GM23338 (cell line): ENCODE data around the gene CTDNEP1. TPM values are rescaled to one million over a fixed set of nuclear protein-coding genes. Genes with fewer than 3 reads are reported as not detected.

Experiments used
- ATAC-seq: fragments of 200-7000 bp; cut with Tn5 transposase; 3 replicates; pipeline ENCODE4 v1.9.1; 2020
- DNase-seq: peaks from one replicate; pipeline ENCODE4 v3.0.0-alpha.2; 2015; ENCODE audit warnings: low spot score
- H2AFZ ChIP-seq: fragments of 200-600 bp; sonication (generic); 2 replicates; pipeline ENCODE4 v1.8.0; 2016; ENCODE audit warnings: antibody characterized with exemption, mild to moderate bottlenecking, moderate library complexity
- H3F3A ChIP-seq: fragments of 200-600 bp; sonication (generic); replicated peaks from 2 replicates; pipeline ENCODE4 v1.8.0; 2017; ENCODE audit warnings: antibody characterized with exemption, mixed run types, low read depth
- H3K27ac ChIP-seq: fragments of 200-600 bp; sonication (generic); 2 replicates; pipeline ENCODE4 v1.6.1; 2016; ENCODE audit warnings: low read depth
- H3K27me3 ChIP-seq: fragments of 200-600 bp; sonication (generic); 2 replicates; pipeline ENCODE4 v1.8.0; 2016; ENCODE audit warnings: mild to moderate bottlenecking, mixed run types, moderate library complexity; ENCODE audit not compliant: insufficient read depth
- H3K36me3 ChIP-seq: fragments of 200-600 bp; sonication (generic); 2 replicates; pipeline ENCODE4 v1.8.0; 2016; ENCODE audit warnings: mild to moderate bottlenecking; ENCODE audit not compliant: insufficient read depth
- H3K4me1 ChIP-seq: fragments of 200-600 bp; sonication (generic); 2 replicates; pipeline ENCODE4 v1.8.0; 2016; ENCODE audit warnings: mild to moderate bottlenecking, moderate library complexity; ENCODE audit not compliant: insufficient read depth
- H3K4me2 ChIP-seq: fragments of 200-600 bp; sonication (generic); 2 replicates; pipeline ENCODE4 v1.7.1; 2017; ENCODE audit warnings: mixed run types
- H3K4me3 ChIP-seq: fragments of 200-600 bp; sonication (generic); 2 replicates; pipeline ENCODE4 v1.6.1; 2016; ENCODE audit warnings: mixed run types
- H3K79me2 ChIP-seq: fragments of 200-600 bp; sonication (generic); replicated peaks from 2 replicates; pipeline ENCODE4 v1.8.0; 2017; ENCODE audit warnings: mild to moderate bottlenecking; ENCODE audit not compliant: insufficient read depth
- H3K9me2 ChIP-seq: fragments of 200-600 bp; sonication (generic); 2 replicates; pipeline ENCODE4 v1.8.0; 2017; ENCODE audit not compliant: insufficient read depth
- H4K20me1 ChIP-seq: fragments of 200-600 bp; sonication (generic); replicated peaks from 2 replicates; pipeline ENCODE4 v1.8.0; 2017; ENCODE audit warnings: mild to moderate bottlenecking; ENCODE audit not compliant: insufficient read depth
- H3K27ac Mint-ChIP-seq: 2 replicates; pipeline ENCODE4 v1.8.0; 2020; ENCODE audit warnings: inconsistent platforms, mild to moderate bottlenecking, moderate library complexity, mixed read lengths
- H3K27me3 Mint-ChIP-seq: 3 replicates; pipeline ENCODE4 v1.8.0; 2022; ENCODE audit warnings: low read depth, mild to moderate bottlenecking, moderate library complexity, mixed read lengths, inconsistent platforms; ENCODE audit not compliant: insufficient read depth, poor library complexity
- H3K36me3 Mint-ChIP-seq: 3 replicates; pipeline ENCODE4 v1.8.0; 2021; ENCODE audit warnings: low read depth, mild to moderate bottlenecking, inconsistent platforms, moderate library complexity, mixed read lengths
- H3K4me1 Mint-ChIP-seq: 3 replicates; pipeline ENCODE4 v1.8.0; 2020; ENCODE audit warnings: mild to moderate bottlenecking, inconsistent platforms, mixed read lengths
- H3K4me3 Mint-ChIP-seq: 3 replicates; pipeline ENCODE4 v1.8.0; 2021; ENCODE audit warnings: moderate library complexity, mild to moderate bottlenecking, inconsistent platforms, mixed read lengths
- H3K9me3 Mint-ChIP-seq: 3 replicates; pipeline ENCODE4 v1.8.0; 2020; ENCODE audit warnings: moderate library complexity, mild to moderate bottlenecking, inconsistent platforms, mixed read lengths
- NANOG ChIP-seq: IDR thresholded peaks from 2 replicates; pipeline ENCODE4 v1.6.1; 2016; ENCODE audit warnings: antibody characterized with exemption, borderline replicate concordance
- polyA plus RNA-seq: library from polyadenylated mRNA; unstranded; fragments of >200 nt; fragmentation: Nextera tagmentation; extraction: Ambion mirVana; gene quantifications from 2 replicates; pipeline ENCODE4 v1.2.1, GENCODE V29; 2016
- total RNA-seq: library from RNA; depleted of rRNA; stranded (reverse); fragments of >200 nt; shearing (Covaris generic); gene quantifications from 2 replicates; pipeline ENCODE4 v1.2.3, GENCODE V29; 2014
- TF ChIP-seq, protein P1 (sequence below), 2 experiments: fragments of 200-600 bp in 1 of 2; sonication (generic) in 1 of 2; conservative IDR thresholded peaks; 2 replicates each; pipeline versions ENCODE4 v1.5.1 to v1.6.1; 2016 to 2017; ENCODE audit warnings: antibody characterized with exemption in 2 of 2, low read depth in 2 of 2, mild to moderate bottlenecking in 2 of 2, moderate library complexity in 1 of 2
- TF ChIP-seq, protein P2 (sequence below): IDR thresholded peaks from one replicate; pipeline ENCODE4 v1.6.1; 2018; ENCODE audit warnings: antibody characterized with exemption; ENCODE audit not compliant: unreplicated experiment
- TF ChIP-seq, protein P3 (sequence below): IDR thresholded peaks from 2 replicates; pipeline ENCODE4 v1.6.1; 2016; ENCODE audit warnings: antibody characterized with exemption

CTDNEP1 gene
- total and polyA plus RNA-seq, 2 experiments from 2014 or later = 48.1 to 93.4 TPM

DNA sequence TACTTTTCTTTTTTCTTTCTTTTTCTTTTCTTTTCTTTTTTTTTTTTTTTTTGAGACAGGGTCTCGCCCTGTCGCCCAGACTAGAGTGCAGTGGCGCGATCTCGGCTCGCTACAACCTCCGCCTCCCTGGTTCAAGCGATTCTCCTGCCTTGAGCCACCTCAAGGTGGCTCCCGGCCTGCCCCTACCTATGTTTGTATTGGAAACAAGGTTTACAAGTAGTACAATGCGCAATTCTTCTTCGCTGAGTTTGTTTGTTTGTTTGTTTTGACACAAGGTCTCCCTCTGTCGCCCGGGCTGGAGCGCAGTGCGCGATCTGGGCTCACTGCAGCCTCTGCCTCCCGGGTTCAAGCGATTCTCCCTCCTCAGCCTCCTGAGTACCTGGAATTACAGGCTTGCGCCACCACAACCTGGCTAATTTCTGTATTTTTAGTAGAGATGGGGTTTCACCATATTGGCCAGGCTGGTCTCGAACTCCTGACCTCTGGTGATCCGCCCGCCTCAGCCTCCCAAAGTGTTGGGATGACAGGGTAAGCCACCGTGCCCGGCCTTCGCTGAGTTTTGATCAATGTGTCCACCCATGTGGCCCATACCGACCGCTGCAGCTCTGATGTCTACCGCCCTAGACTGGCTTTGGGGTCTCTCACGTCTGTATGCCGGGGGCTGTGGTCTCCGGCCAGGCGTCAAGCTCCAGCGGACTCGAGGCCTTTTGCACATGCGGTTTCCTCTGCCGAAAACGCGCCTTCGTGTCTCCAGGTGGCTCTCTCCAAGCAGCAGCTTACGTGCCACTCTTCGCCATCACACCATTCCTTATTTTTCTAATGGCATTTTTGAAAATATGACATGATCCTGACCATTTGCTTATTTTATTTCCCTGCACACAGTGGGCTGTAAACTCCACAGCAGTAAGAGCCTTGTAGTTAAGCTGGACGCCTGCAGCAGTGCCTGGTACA, 44.0 kb upstream of the CTDNEP1 start:
- 0 out of 2 replicates have a peak overlapping the region, but pooled peaks have one; percentile 65 for H3K27ac Mint-ChIP-seq

More for the DNA sequence above, 44.0 kb upstream of the CTDNEP1 start:
- no peaks in the 10 kb centered on the region for H3K79me2 ChIP-seq
- peaks cover 21% of the 10 kb centered on the region for H3K4me1 ChIP-seq
- peak overlapping the region; percentile 63 for H3K4me3 ChIP-seq
- peaks cover 4% of the 10 kb centered on the region; the same call in 1 of the 2 replicates for H4K20me1 ChIP-seq
- Mint-ChIP-seq H3K4me1 (peaks cover 23% of the 10 kb centered on the region), H3K9me3 (peaks cover 9% of the 10 kb centered on the region; the same call in 1 of the 3 replicates), H3K36me3 (no peaks in the 10 kb centered on the region; the same call in 2 of the 3 replicates), H3K4me3 (peak overlapping the region; percentile 76), H3K27me3 (peaks cover 36% of the 10 kb centered on the region)
- peaks cover 18% of the 10 kb centered on the region for H3K27me3 ChIP-seq
- H3K9me2 ChIP-seq = no peaks in the 10 kb centered on the region
- peaks cover 23% of the 10 kb centered on the region for H3F3A ChIP-seq
- peak overlapping the region; percentile 91 for H3K4me2 ChIP-seq
- 0 out of 2 replicates have a peak overlapping the region, but pooled peaks have one; percentile 66 for H3K27ac ChIP-seq
- DNase-seq = peak; percentile 51
- TF ChIP-seq, protein P1, sequence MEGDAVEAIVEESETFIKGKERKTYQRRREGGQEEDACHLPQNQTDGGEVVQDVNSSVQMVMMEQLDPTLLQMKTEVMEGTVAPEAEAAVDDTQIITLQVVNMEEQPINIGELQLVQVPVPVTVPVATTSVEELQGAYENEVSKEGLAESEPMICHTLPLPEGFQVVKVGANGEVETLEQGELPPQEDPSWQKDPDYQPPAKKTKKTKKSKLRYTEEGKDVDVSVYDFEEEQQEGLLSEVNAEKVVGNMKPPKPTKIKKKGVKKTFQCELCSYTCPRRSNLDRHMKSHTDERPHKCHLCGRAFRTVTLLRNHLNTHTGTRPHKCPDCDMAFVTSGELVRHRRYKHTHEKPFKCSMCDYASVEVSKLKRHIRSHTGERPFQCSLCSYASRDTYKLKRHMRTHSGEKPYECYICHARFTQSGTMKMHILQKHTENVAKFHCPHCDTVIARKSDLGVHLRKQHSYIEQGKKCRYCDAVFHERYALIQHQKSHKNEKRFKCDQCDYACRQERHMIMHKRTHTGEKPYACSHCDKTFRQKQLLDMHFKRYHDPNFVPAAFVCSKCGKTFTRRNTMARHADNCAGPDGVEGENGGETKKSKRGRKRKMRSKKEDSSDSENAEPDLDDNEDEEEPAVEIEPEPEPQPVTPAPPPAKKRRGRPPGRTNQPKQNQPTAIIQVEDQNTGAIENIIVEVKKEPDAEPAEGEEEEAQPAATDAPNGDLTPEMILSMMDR (conservative IDR thresholded peaks at IDR 0.05; ENCODE audit: low read depth in 2 of 2) = peak; percentile 12 to 21; a peak in 2 of 4 replicates
- TF ChIP-seq NANOG = no peak
- TF ChIP-seq, protein P2, sequence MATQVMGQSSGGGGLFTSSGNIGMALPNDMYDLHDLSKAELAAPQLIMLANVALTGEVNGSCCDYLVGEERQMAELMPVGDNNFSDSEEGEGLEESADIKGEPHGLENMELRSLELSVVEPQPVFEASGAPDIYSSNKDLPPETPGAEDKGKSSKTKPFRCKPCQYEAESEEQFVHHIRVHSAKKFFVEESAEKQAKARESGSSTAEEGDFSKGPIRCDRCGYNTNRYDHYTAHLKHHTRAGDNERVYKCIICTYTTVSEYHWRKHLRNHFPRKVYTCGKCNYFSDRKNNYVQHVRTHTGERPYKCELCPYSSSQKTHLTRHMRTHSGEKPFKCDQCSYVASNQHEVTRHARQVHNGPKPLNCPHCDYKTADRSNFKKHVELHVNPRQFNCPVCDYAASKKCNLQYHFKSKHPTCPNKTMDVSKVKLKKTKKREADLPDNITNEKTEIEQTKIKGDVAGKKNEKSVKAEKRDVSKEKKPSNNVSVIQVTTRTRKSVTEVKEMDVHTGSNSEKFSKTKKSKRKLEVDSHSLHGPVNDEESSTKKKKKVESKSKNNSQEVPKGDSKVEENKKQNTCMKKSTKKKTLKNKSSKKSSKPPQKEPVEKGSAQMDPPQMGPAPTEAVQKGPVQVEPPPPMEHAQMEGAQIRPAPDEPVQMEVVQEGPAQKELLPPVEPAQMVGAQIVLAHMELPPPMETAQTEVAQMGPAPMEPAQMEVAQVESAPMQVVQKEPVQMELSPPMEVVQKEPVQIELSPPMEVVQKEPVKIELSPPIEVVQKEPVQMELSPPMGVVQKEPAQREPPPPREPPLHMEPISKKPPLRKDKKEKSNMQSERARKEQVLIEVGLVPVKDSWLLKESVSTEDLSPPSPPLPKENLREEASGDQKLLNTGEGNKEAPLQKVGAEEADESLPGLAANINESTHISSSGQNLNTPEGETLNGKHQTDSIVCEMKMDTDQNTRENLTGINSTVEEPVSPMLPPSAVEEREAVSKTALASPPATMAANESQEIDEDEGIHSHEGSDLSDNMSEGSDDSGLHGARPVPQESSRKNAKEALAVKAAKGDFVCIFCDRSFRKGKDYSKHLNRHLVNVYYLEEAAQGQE = no peak
- TF ChIP-seq, protein P3, sequence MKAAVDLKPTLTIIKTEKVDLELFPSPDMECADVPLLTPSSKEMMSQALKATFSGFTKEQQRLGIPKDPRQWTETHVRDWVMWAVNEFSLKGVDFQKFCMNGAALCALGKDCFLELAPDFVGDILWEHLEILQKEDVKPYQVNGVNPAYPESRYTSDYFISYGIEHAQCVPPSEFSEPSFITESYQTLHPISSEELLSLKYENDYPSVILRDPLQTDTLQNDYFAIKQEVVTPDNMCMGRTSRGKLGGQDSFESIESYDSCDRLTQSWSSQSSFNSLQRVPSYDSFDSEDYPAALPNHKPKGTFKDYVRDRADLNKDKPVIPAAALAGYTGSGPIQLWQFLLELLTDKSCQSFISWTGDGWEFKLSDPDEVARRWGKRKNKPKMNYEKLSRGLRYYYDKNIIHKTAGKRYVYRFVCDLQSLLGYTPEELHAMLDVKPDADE = no peak
- H2AFZ ChIP-seq = peak overlapping the region; percentile 97
- ATAC-seq = peak; percentile 10
- no peaks in the 10 kb centered on the region for H3K36me3 ChIP-seq
